ENCODE data around the gene MTCH1.

The MTCH1 gene

GRCh38 chr6:36970892-36971842 lies 14.8 kb downstream of the MTCH1 start:
- DNase-seq (ENCODE audit: low spot score): no peak

DNA sequence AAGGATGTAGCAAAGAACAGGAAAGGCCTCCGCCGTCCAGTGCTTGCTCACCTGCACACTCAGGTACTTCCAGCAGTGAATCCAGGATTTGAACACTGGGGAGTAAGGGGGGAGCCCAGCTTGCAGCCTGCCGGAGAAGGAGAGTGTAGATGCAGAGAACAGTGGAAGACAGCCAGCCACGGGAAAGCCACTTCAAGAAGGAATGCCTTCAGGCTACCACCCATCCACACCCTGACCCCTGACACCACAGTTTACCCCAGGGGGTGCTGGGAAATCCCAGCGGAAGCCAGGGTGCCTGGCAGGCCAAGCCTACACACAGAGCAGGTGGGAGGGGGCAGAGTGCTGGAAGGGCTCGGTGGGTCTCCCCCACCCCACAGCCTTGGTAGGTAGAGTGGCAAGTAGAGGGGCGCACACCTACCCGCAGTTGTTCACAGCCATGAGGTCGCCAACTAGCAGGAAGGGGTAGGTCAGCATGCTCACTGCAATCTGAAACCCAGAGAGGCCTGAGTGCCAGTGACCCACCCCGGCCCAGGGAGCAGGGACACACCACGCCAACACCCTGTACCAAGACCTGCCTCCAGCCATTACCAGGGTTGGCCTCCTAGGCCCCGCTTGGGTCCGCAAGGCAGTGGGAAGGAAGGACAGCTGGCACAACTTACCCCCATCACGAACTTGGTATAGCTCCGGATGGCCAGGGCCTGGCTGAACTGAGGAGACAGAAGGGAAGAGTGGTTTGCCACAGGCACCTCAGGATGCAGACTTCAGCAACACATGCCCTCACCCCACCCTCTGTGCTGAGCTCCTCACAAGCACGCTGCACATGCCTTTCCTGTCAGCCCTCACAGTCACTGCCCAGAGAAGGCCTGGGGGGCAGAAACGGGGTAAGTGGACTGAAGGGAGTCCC lies 15.8 kb downstream of the MTCH1 start:
- DNase-seq (ENCODE audit: low spot score): no peak

DNA sequence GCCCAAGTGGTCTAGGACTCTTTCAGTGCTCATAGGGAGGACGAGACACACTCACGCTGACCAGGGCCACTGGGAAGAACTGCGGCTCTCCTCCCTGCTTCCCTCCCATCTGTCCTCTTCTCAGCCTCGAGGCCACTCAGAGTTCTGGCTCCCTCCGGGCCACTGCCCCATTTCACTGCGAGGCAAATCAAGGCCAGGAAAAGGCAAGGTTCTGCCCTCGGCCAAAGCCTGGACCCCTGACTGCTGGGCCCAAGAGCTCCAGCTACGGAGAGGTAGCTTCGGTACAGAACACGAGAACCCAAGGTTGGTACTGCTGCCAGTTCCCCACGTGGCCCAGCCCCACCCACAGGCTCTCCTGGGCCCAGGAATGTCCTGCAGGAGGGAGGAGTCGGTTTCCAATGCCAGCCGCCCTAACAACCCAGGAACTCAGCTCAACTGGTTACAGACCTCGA lies 16.7 kb downstream of the MTCH1 start:
- DNase-seq (ENCODE audit: low spot score): no peak

DNA sequence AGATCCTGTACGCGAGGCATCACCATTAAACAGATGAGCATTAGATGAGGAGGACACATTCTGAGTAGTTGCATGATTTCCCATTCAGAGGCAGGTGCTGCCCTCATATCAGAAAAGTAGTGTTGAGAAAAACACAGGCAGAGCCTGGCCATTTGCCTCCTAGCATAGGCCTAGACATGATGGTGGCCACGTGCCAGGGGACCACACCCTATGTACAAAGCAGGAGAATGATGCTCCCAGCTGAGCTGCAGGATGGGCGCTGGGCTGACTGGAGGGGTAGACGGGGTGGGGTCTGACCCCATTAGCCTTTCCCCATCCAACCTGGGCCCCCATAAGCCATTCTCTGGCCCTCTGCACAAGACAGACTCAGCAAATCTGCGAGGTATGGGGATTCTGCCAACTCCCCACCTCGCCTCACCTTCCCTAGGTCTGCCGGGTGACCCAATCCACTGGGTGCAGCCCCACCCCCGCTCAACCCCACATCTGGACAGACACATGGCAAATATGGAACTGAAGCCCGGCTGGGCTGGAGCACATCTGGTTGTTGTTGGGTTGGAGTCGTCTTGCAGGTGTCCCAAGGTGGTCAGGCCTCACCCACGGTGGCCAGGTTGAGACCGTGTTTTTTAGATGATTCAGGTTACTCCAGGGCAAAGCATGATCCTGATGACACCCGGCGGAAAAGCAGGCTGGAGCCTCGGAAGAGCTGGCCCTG lies 17.6 kb downstream of the MTCH1 start:
- DNase-seq (ENCODE audit: low spot score): no peak

DNA sequence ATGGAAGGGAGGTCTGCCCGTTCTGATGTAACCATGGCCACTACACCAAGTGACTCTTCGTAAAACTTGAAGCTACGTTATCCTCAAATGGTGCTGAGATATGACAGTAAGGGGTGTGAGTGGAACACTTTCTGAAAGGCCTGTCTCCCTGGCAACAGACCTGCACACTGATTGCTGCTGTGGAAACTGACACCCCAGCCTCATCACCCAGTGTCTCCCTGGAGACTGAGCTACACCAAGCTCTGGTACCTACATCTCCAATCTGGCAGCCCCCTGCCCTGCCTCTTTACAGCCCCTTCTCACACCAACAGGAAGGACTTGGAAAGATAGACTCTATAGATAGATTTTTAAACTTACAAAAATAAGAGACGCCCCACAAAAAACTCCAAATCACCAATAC lies 18.2 kb downstream of the MTCH1 start:
- DNase-seq (ENCODE audit: low spot score): no peak

- no peak for DNase-seq (ENCODE audit: low spot score)
Measured at GRCh38 chr6:36967301-36967700, 18.7 kb downstream of the MTCH1 start.

- DNase-seq (ENCODE audit: low spot score): no peak
Measured at GRCh38 chr6:36964908-36965307, 21.1 kb downstream of the MTCH1 start.

- no peak for DNase-seq (ENCODE audit: low spot score)
Measured at GRCh38 chr6:36964349-36964748, 21.6 kb downstream of the MTCH1 start.

DNA sequence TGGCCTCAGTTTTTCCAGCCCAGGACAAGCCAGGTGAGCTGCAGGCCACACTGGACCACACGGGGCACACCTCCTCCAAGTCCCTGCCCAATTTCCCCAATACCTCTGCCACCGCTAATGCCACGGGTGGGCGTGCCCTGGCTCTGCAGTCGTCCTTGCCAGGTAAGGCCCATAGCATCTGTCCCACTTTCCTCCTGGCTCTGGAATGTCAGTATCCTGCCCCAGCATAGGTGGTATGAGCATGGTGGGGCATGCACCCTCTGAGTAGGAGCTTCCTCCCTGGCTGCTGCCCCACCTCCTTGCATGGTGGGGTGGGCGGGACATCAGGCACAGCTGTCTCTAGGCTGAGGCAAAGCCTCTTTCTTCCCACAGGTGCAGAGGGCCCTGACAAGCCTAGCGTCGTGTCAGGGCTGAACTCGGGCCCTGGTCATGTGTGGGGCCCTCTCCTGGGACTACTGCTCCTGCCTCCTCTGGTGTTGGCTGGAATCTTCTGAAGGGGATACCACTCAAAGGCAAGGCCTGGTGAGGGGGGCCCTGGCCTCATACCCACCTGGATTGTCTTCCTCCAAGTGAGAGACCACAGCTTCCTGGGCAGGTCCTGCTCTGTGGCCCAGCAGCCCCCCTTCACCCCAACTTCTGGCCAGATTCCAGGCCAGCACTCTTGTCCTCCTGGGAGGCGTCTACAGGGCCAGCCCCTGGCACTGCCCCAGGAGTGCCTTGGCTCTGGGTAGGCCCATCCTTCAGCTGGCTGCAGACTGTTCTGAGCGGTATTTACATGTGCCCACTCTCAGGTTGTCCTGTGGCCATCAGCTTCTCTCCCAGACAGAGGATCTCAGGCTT lies 22.3 kb downstream of the MTCH1 start:
- DNase-seq (ENCODE audit: low spot score): no peak

DNA sequence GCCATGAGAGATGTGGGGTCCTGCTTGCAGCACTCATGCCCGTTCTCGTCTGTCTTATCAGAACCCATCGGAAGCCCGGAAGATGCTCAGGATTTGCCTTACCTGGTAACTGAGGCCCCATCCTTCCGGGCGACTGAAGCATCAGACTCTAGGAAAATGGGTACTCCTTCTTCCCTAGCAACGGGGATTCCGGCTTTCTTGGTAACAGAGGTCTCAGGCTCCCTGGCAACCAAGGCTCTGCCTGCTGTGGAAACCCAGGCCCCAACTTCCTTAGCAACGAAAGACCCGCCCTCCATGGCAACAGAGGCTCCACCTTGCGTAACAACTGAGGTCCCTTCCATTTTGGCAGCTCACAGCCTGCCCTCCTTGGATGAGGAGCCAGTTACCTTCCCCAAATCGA lies 23.1 kb downstream of the MTCH1 start:
- peak; percentile 34 for DNase-seq (ENCODE audit: low spot score)

DNA sequence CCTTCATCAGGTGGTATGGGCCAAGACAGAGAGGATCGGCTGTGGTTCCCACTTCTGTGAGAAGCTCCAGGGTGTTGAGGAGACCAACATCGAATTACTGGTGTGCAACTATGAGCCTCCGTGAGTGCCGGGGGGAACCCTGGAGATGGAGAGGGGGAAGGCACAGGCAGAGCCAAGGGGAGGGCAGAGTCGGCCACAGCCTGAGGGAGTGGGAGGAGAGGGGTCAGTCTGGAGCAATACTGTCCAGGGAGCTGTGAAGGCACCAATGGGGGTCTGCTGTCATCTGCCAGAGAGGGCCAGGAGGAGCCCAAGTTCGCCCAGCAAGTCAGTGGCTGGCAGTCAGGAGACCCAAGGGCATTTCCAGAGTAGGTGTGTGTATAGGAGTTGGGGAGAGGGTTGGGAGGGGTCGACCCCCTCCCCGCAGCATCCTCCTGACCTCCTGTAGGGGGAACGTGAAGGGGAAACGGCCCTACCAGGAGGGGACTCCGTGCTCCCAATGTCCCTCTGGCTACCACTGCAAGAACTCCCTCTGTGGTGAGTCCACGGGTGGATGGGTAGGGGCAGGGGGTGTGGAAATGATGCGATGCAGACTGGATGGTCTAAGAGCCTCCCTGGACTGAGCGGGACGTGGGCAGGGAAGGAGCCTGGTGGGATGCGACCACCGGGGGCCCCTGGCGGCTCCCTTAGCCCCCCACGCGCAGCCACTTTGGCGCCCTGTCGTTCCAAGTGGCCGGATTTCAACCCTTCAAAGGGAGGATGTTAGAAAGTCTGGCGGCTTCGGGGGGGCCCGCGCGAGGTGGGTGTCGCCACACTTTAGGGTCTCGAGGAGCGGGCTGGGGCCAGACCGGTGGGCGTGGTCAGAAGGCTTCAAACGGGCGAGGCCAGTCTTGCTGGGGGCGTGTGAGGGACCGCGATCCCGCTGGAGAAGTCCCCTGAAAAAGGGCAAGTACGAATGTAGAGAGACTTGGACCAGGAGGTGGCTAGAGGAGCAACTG lies 24.3 kb downstream of the MTCH1 start:
- DNase-seq (ENCODE audit: low spot score): no peak

GRCh38 chr6:36959555-36960250 lies 26.3 kb downstream of the MTCH1 start:
- DNase-seq (ENCODE audit: low spot score): no peak

GRCh38 chr6:36958775-36959554 lies 27.0 kb downstream of the MTCH1 start:
- no peak for DNase-seq (ENCODE audit: low spot score)

- no peak for DNase-seq (ENCODE audit: low spot score)
Measured at GRCh38 chr6:36957773-36958271, 28.2 kb downstream of the MTCH1 start.

GRCh38 chr6:36956446-36956820 lies 29.6 kb downstream of the MTCH1 start:
- DNase-seq (ENCODE audit: low spot score): no peak

DNA sequence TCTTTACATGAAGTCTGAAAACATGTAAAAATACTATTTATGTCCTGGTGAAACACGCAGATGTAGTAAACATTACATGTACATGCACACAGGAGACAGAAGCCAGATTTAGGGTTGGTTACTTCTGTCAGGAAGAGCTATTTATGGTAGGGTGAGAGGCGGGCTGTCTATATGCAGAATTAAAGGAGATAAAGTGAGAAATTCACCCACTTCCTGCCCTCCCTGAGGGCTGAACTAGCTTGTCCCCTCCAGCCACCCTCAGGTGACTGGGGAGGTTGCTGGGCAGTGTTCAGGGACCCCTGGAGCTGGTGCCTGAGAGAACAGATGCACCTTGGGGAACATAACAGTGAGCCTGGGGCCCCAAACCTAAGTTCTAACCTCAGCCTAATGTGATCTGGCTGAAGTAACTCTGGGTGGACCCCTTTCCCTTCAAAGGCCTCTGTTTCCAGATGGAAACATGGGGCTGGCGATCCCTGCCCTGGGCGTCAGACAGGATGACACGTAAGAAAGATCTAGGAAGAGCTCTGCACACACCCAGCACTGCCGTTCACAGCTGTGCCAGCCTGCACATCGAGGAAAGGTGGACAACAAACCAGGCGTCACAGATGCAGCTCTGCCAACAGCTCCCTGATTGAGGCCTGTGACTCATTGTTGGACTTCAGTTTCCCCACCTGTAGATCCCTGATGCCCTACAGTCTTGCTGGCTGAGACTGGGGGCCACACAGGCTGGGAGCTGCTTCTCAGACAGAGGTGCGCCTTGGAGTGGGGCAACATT lies 30.1 kb downstream of the MTCH1 start:
- DNase-seq (ENCODE audit: low spot score): peak; percentile 38

DNA sequence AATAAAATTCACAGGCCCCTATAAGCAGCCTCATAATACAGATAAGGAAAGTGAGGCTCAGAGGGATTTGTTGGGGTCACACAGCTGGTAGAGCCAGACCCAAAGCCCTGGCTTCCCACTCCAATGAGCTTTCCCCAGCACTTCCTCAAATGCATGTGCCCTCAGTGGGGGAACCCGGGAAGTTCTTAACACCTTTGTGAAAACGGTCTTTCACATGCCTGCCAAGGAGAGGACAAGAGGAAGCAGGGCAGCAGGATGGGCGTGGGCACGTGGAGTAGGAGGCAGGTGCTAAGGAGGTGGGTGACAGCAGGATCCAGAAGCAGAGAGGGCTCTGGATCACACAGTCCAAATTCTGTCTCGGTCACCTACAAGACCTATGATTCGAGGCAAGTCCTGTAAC lies 30.9 kb downstream of the MTCH1 start:
- no peak for DNase-seq (ENCODE audit: low spot score)

All from AG08395 (cell line).